Measurements from ENCODE around the gene SNRNP27. TPM values are rescaled to one million over a fixed set of nuclear protein-coding genes. Genes with fewer than 3 reads are reported as not detected.
A peak's percentile ranks its signal among the peaks of the same experiment; 100 is the strongest.

SNRNP27 gene
- total and polyA plus RNA-seq, 2 experiments from 2014 or later = 86.7 to 113 TPM

DNA sequence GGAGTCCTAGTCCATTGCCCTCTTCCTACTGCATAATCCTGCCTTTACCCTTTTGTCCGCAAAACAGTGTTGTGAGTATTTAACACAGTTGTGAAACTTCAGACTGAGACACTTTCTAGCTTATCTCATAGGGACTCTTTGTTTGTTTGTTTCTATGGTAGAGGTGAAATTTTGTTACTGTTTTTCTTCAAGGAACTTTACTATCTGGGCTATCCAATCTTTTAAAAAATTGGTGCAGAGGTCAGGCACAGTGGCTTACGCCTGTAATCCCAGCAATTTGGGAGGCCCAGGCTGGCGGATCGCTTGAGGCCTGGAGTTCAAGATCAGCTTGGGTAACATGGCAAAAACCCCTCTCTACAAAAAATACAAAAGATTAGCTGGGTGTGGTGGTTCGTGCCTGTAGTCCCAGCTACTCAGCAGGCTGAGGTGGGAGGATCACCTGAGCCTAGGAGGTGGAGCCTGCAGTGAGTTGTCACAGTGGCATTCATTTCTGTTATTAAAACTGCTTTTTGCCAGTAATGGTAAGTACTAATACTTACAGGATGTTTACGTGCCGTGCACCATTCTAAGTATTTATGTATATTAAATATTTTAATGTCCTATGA lies 45.5 kb upstream of the SNRNP27 start:
- peaks cover 63% of the 10 kb centered on the region for H3K36me3 ChIP-seq
- no peak for DNase-seq (ENCODE audit: low read depth in 1 of 2, low spot score in 1 of 2)
- H3K9me3 ChIP-seq (ENCODE audit: low read depth) = no peaks in the 10 kb centered on the region

GRCh38 chr2:69858261-69858660 lies 35.5 kb upstream of the SNRNP27 start:
- DNase-seq (ENCODE audit: low read depth in 1 of 2, low spot score in 1 of 2) = no peak
- Histone ChIP-seq H3K9me3 (ENCODE audit: low read depth) (no peaks in the 10 kb centered on the region), H3K4me1 (ENCODE audit: low read depth) (no peaks in the 10 kb centered on the region), H3K4me3 (no peak overlapping the region), H3K27ac (no peak overlapping the region), H3K27me3 (no peaks in the 10 kb centered on the region), H3K36me3 (peaks cover 42% of the 10 kb centered on the region)
- TF ChIP-seq, protein P1, sequence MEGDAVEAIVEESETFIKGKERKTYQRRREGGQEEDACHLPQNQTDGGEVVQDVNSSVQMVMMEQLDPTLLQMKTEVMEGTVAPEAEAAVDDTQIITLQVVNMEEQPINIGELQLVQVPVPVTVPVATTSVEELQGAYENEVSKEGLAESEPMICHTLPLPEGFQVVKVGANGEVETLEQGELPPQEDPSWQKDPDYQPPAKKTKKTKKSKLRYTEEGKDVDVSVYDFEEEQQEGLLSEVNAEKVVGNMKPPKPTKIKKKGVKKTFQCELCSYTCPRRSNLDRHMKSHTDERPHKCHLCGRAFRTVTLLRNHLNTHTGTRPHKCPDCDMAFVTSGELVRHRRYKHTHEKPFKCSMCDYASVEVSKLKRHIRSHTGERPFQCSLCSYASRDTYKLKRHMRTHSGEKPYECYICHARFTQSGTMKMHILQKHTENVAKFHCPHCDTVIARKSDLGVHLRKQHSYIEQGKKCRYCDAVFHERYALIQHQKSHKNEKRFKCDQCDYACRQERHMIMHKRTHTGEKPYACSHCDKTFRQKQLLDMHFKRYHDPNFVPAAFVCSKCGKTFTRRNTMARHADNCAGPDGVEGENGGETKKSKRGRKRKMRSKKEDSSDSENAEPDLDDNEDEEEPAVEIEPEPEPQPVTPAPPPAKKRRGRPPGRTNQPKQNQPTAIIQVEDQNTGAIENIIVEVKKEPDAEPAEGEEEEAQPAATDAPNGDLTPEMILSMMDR (IDR thresholded peaks at IDR 0.05; ENCODE audit: low read depth, low read length) = no peak

More for the DNA sequence above, 45.5 kb upstream of the SNRNP27 start:
- TF ChIP-seq, protein P1 (IDR thresholded peaks at IDR 0.05; ENCODE audit: low read depth, low read length) = no peak
- Histone ChIP-seq H3K27ac (peak overlapping the region; percentile 17), H3K4me1 (ENCODE audit: low read depth) (no peaks in the 10 kb centered on the region), H3K4me3 (no peak overlapping the region), H3K27me3 (no peaks in the 10 kb centered on the region)

- TF ChIP-seq, protein P1 (IDR thresholded peaks at IDR 0.05; ENCODE audit: low read depth, low read length) = no peak
- Histone ChIP-seq H3K36me3 (peaks cover 56% of the 10 kb centered on the region), H3K4me3 (no peak overlapping the region), H3K27me3 (no peaks in the 10 kb centered on the region), H3K9me3 (ENCODE audit: low read depth) (no peaks in the 10 kb centered on the region), H3K4me1 (ENCODE audit: low read depth) (no peaks in the 10 kb centered on the region), H3K27ac (no peak overlapping the region)
- no peak for DNase-seq (ENCODE audit: low read depth in 1 of 2, low spot score in 1 of 2)
These were observed 30.5 kb upstream of the SNRNP27 start for GRCh38 chr2:69863298-69863697.

GRCh38 chr2:69888451-69888850 lies 5.3 kb upstream of the SNRNP27 start:
- H3K4me1 ChIP-seq (ENCODE audit: low read depth) = no peaks in the 10 kb centered on the region
- no peaks in the 10 kb centered on the region for H3K27me3 ChIP-seq
- no peaks in the 10 kb centered on the region for H3K36me3 ChIP-seq
- DNase-seq (ENCODE audit: low read depth in 1 of 2, low spot score in 1 of 2) = no peak
- no peak overlapping the region for H3K4me3 ChIP-seq
- no peaks in the 10 kb centered on the region for H3K9me3 ChIP-seq (ENCODE audit: low read depth)
- TF ChIP-seq, protein P1 (IDR thresholded peaks at IDR 0.05; ENCODE audit: low read depth, low read length) = no peak
- H3K27ac ChIP-seq = no peak overlapping the region

GRCh38 chr2:69889302-69889701 lies 4.5 kb upstream of the SNRNP27 start:
- Histone ChIP-seq H3K9me3 (ENCODE audit: low read depth) (no peaks in the 10 kb centered on the region), H3K27ac (no peak overlapping the region), H3K36me3 (no peaks in the 10 kb centered on the region), H3K27me3 (no peaks in the 10 kb centered on the region), H3K4me3 (no peak overlapping the region), H3K4me1 (ENCODE audit: low read depth) (no peaks in the 10 kb centered on the region)
- TF ChIP-seq, protein P1 (IDR thresholded peaks at IDR 0.05; ENCODE audit: low read depth, low read length) = no peak
- no peak for DNase-seq (ENCODE audit: low read depth in 1 of 2, low spot score in 1 of 2)

All from cardiac muscle cell (in vitro differentiated cells and primary cell).